HG02973 (cell line): ENCODE measurements around the gene SLC13A2.
"Not testable (repeated sequence)": the region's sequence is repeated elsewhere in the genome, so short reads cannot be mapped to it uniquely, and the experiment has no call there.

Experiments used
- ATAC-seq: cut with Tn5 transposase; IDR thresholded peaks from one replicate; pipeline ENCODE4 v1.9.1; 2021; ENCODE audit warnings: moderate library complexity; ENCODE audit not compliant: unreplicated experiment

Gene SLC13A2

GRCh38 chr17:28513476-28513875, 40.0 kb downstream of the SLC13A2 start:
- ATAC-seq, result no peak

- ATAC-seq, result no peak
Observed at GRCh38 chr17:28514561-28515002, 41.1 kb downstream of the SLC13A2 start.

- no peak for ATAC-seq
Observed at GRCh38 chr17:28515518-28515917, 42.1 kb downstream of the SLC13A2 start.

- no peak for ATAC-seq
Observed at GRCh38 chr17:28518132-28518531, 44.7 kb downstream of the SLC13A2 start.

GRCh38 chr17:28518578-28518977, 45.1 kb downstream of the SLC13A2 start:
- no peak for ATAC-seq

- no peak for ATAC-seq
Observed at GRCh38 chr17:28519236-28519635, 45.8 kb downstream of the SLC13A2 start.

- no peak for ATAC-seq
Observed at GRCh38 chr17:28520687-28521086, 47.2 kb downstream of the SLC13A2 start.

GRCh38 chr17:28521311-28522085, 48.1 kb downstream of the SLC13A2 start:
- no peak for ATAC-seq

GRCh38 chr17:28522281-28522680, 48.8 kb downstream of the SLC13A2 start:
- not testable (repeated sequence) for ATAC-seq

- no peak for ATAC-seq
Observed at GRCh38 chr17:28523186-28523585, 49.7 kb downstream of the SLC13A2 start.

- no peak for ATAC-seq
Observed at GRCh38 chr17:28523876-28524275, 50.4 kb downstream of the SLC13A2 start.

- no peak for ATAC-seq
Observed at GRCh38 chr17:28524476-28525424, 51.3 kb downstream of the SLC13A2 start.

GRCh38 chr17:28526381-28526780, 52.9 kb downstream of the SLC13A2 start:
- ATAC-seq, result no peak

GRCh38 chr17:28527181-28527681, 53.8 kb downstream of the SLC13A2 start:
- no peak for ATAC-seq

GRCh38 chr17:28527859-28528258, 54.4 kb downstream of the SLC13A2 start:
- no peak for ATAC-seq

- ATAC-seq, result no peak
Observed at GRCh38 chr17:28528327-28529012, 55.0 kb downstream of the SLC13A2 start.

GRCh38 chr17:28529013-28529400, 55.6 kb downstream of the SLC13A2 start:
- no peak for ATAC-seq

- ATAC-seq, result no peak
Observed at GRCh38 chr17:28530250-28530649, 56.8 kb downstream of the SLC13A2 start.

- ATAC-seq, result no peak
Observed at GRCh38 chr17:28530926-28531325, 57.5 kb downstream of the SLC13A2 start.

GRCh38 chr17:28532050-28532960, 58.9 kb downstream of the SLC13A2 start:
- ATAC-seq, result no peak
